ENCODE measurements around the gene SLC35F4.
"Not testable (repeated sequence)": the region's sequence is repeated elsewhere in the genome, so short reads cannot be mapped to it uniquely, and the experiment has no call there.

Gene SLC35F4

DNA sequence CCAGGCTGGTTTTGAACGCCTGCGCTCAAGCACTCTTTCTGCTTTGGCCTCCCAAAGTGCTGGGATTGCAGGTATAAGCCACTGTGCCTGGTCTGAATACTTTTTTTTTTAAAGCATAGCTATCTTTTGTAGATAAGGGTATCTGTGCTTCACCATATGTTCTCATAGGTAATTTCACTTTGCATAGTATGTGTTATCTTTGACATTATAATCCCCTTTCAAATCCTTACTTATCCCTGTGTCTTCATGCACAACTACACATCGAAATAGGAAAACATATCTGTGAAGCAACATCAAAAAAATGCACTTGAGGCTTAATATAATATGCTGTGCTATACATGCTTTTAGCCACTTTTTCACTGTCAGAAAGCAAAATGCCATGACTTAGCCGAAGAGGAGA is 94.1 kb downstream of the SLC35F4 start:
- no peak for DNase-seq

GRCh38 chr14:57769863-57770523 is 95.9 kb downstream of the SLC35F4 start:
- no peak for DNase-seq

DNA sequence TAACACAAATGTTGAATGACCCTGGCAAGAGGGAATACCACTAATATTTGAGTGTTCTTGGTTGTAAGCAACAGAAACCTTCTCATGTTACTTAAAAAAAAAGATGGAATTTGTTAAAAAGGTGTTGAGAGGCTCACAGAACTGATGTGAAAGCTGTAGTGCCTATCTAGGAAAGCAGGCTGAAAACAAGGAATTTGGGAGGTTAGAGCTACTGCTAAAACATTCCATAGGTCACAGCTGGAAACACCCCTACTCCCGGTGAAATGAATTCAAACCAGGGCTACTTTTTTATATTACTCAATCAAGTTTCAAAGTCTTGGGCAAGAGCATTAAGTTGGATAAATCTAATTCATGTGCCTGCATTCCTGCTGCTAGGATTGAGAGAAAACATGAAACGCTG is 104.1 kb downstream of the SLC35F4 start:
- DNase-seq: no peak

GRCh38 chr14:57760896-57761295 is 105.0 kb downstream of the SLC35F4 start:
- DNase-seq: peak; percentile 79

- DNase-seq: peak; percentile 94
These were observed 110.8 kb downstream of the SLC35F4 start for GRCh38 chr14:57755018-57755521.

DNA sequence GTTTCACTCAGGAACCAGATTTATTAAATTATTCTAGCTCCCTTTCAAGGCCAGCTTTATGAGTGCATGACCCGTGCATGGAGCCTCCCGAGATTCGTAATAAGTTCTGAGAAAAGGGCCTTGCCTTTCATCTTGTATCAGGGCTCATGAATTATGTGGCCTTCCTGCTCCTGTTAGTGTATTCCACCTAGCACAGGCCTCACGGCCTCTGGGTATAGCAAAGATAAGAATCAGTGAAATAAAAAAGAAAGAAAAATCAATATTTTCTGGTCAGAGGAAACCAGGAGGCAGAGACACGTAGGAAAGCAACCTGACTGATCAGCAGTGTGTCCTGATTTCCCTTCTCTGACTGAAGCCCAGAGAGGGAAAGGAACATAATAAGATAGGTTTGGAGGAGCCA is 111.4 kb downstream of the SLC35F4 start:
- DNase-seq: no peak

GRCh38 chr14:57753821-57754220 is 112.1 kb downstream of the SLC35F4 start:
- peak; percentile 80 for DNase-seq

DNA sequence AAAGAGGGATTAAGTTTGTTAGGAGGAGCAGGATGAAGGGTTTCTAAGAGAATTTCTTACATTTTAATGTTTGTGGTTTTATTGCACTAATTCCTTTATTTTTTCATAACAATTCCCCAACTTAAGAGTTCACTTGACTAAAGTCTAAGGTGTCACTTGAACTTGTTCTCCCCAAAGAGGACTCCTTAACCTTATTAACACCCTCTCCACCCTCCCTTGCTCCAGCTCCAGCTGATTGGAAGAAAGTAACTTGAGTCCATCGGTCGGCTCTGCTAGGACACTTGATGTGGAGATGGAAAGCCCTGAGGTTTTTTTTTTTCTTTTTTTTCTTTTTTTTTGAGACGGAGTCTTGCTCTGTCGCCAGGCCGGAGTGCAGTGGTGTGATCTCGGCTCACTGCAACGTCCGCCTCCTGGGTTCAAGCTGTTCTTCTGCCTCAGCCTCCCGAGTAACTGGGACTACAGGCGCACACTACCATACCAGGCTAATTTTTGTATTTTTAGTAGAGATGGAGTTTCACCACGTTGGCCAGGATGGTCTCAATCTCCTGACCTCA is 113.7 kb downstream of the SLC35F4 start:
- DNase-seq: not testable (repeated sequence)

- no peak for DNase-seq
These were observed 114.5 kb downstream of the SLC35F4 start for GRCh38 chr14:57751400-57751799.

- no peak for DNase-seq
These were observed 116.6 kb downstream of the SLC35F4 start for GRCh38 chr14:57749267-57749666.

- no peak for DNase-seq
These were observed 117.6 kb downstream of the SLC35F4 start for GRCh38 chr14:57748279-57748678.

DNA sequence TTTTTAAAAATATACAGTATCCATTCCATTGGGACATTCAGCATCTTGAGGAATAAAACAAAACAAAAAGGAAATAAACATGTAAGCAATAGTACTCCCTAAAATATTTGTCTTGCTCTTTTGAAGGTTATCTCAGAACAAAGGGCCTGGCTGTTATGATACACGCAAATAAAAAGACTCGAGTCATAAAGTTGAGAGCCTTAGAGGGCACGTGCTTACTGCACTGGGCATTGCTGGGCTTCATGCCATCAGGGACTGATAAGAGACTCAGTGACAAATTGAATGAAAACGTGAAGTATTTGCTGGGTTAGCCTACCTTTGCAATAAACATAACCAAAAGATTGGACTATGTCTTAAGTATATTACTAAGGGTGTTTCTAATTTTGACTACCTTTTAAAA is 118.9 kb downstream of the SLC35F4 start:
- DNase-seq: no peak

DNA sequence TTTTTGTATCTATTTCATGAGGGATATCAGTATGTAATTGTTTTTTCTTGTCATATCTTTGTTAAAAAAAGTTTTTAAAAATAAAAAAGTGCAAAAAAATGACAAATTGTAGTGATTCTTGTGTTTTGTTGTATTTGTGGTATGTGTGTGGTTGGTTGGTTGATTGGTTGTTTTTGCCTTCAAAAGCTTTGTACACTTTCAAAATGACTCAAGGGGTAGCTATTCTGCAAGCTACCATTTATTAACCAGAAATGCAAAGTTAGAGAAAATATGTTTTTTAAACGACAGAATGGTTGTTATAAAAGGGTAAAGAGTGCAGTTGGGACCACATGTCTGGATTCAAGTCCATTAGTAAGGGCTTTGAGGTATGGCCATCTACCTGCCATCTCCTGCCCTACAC is 119.3 kb downstream of the SLC35F4 start:
- no peak for DNase-seq

- DNase-seq: no peak
These were observed 126.4 kb downstream of the SLC35F4 start for GRCh38 chr14:57739516-57739915.

GRCh38 chr14:57737598-57737997 is 128.3 kb downstream of the SLC35F4 start:
- DNase-seq: peak; percentile 100

GRCh38 chr14:57736391-57736790 is 129.5 kb downstream of the SLC35F4 start:
- no peak for DNase-seq

GRCh38 chr14:57735276-57735675 is 130.6 kb downstream of the SLC35F4 start:
- peak; percentile 59 for DNase-seq

DNA sequence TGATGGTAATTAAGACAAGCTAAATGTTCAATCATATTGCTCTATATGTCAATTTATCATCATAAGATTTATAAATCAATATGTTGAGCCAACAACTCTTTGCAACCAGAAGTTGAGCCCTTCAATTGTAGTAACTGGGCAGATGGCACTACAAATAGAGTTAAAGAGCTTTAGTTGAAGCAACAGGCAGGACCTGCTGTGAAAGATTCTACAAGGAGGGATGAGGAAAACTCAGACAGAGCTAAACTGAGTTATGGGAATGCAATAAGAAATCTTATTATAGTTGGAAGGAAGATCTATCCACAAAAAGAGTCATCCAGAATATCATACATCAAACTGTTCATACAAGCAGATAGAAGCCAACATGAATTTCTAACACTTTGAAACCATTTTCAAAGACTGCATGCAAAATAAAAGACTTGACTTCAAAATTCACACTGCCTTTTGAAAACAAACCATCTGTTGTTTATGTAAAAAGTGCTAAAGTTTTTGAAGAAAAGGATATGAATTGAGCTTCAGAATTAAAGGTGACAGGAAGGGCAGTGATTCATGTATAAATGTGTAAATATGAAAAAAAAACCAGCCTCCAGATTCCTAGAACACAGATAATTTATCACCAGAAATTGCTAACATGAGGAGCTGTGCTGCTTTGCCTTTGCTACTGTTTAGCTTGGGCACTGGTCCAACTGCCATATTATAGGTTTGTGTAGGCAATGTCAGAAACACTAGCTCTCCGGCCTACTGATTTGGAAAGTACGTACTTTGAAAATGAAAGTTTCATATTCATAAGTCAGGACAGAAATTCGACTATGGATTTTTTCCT is 133.2 kb downstream of the SLC35F4 start:
- peak; percentile 97 for DNase-seq

DNA sequence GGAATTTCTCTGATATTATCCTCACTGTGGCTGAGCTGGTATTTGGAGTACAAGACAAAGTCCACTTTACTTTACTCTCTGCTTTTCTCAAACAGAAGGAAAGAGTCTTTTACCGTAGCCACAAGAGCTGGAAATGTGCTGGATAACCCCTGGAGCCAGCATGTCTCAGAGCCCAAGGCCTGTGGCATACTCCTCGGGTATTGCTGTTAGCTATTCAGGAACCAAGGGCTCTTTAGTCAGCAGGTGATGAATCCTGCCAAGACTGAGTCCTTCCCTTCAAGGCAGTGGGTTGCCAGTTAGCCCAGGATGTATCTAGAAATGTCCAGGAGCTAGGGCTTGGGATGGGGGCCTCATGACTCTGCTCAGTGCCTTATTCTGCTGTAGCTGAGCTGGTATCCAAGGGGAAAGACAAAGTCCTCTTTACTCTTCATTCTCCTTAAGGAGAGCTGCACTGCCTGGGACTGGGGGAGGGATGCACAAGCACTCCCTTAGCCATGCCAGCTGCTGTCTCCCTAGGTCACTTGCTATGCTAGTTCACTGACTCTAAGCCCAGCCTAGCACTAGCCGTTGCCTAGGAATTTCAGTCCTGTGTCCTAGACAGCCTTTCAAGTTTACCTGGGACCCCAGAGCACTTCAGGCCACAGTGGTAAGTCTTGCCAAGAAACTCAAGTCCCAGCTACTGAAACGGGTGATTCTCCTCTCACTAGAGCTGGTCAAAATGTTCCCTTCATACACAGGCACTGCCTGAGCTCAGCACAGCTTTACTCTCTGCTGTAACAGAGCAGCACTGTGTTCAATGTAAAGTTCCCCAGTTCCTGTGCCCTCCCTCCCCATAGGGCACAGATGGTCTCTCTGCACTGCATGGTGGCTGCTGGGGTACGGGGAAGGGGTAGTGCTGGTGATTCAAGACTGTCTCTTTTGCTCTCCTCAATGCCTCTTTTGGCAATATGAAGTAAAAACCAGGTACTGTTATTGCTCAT is 136.4 kb downstream of the SLC35F4 start:
- DNase-seq: peak; percentile 95

DNA sequence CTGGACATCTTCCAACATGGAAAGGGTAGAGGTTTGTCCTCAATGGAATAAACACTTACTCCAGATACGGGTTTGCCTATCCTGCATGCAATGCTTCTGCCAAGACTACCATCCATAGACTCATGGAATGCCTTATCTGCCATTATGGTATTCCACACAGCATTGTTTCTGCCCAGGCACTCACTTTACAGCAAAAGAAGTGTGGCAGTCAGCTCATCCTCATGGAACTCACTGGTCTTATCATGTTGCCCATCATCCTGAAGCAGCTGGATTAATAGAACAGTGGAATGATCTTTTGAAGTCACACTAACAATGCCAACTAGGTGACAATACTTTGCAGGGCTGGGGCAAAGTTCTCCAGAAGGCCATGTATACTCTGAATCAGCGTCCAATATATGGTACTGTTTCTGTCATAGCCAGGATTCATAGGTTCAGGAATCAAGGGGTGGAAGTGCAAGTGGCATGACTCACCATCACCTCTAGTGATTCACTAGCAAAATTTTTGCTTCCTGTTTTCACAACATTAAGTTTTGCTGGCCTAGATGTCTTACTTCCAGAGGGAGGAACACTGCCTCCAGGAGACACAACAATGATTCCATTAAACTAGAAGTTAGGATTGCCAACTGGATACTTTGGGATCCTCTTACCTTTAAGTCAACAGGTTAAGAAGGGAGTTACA is 140.4 kb downstream of the SLC35F4 start:
- no peak for DNase-seq

- peak; percentile 95 for DNase-seq
These were observed 143.8 kb downstream of the SLC35F4 start for GRCh38 chr14:57722141-57722540.

DNA sequence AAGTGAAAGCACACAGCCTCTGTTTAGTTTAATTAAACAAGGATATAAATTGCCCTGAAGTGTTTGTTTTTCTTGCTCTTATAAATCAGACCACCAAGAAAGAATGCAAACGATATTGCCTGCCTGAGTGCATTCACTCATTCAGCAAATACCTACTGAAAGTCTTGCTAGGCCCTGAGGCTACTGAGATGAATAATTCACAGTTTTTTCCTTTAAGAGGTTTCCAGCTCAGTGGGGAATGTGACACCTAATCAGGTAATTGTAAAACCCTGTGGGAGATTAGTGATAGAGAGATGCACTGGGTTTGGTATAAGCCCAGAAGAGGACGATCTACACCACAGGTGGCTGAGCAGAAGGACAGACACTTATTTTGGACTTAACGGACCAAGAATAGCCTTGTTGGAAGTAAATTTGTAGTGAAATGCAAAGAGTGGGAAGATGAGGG is 151.4 kb downstream of the SLC35F4 start:
- DNase-seq: peak; percentile 95

Measured in NCI-H82 (cell line).